Gastrocnemius medialis (tissue), 4 donors: ENCODE results near the gene TMPRSS12. TPM values are rescaled to one million over a fixed set of nuclear protein-coding genes. Genes with fewer than 3 reads are reported as not detected.
"Not testable (repeated sequence)": the region's sequence is repeated elsewhere in the genome, so short reads cannot be mapped to it uniquely, and the experiment has no call there.

Experiments
- ATAC-seq, 2 donors: fragments of 150-250 bp; one replicate each; pipeline ENCODE4 v1.9.1; 2016
- DNase-seq, 2 donors: peaks; one replicate each; pipeline ENCODE4 v3.0.0-alpha.2; 2019
- H3K27ac ChIP-seq, 4 donors: fragments of 200-600 bp; sonication (generic); 1 replicate in 1 of 4; 2 replicates in 3 of 4; pipeline ENCODE4 v1.5.1; 2016 to 2018; ENCODE audit warnings: mild to moderate bottlenecking in 2 of 4, moderate library complexity in 1 of 4
- H3K27me3 ChIP-seq, 3 donors: fragments of 200-600 bp; sonication (generic) in 2 of 3; 1 replicate in 1 of 3; 2 replicates in 2 of 3; pipeline versions ENCODE4 v1.5.1 to v1.6.0; 2016 to 2019; ENCODE audit warnings: mild to moderate bottlenecking in 1 of 3, moderate library complexity in 1 of 3
- H3K36me3 ChIP-seq, 2 donors: fragments of 200-600 bp; sonication (generic) in 1 of 2; one replicate each; pipeline ENCODE4 v1.5.1; 2017 to 2018
- H3K4me1 ChIP-seq, 2 donors: fragments of 200-600 bp; sonication (generic) in 1 of 2; one replicate each; pipeline ENCODE4 v1.5.1; 2016 to 2017; ENCODE audit warnings: mild to moderate bottlenecking in 2 of 2
- H3K4me3 ChIP-seq, 4 donors: fragments of 200-600 bp; sonication (generic) in 3 of 4; 1 replicate in 1 of 4; 2 replicates in 3 of 4; pipeline ENCODE4 v1.5.1; 2016 to 2019; ENCODE audit warnings: mild to moderate bottlenecking in 2 of 4
- H3K9me3 ChIP-seq, 3 donors: fragments of 200-600 bp; sonication (generic) in 2 of 3; 1 replicate in 1 of 3; 2 replicates in 2 of 3; pipeline ENCODE4 v1.5.1; 2016 to 2019
- CTCF ChIP-seq, 5 experiments: fragments of 450-650 bp in 3 of 5; fragments of 200-600 bp in 2 of 5; sonication (generic) in 2 of 5; IDR thresholded peaks in 4 of 5; conservative IDR thresholded peaks in 1 of 5; 1 replicate in 4 of 5; 2 replicates in 1 of 5; pipeline ENCODE4 v1.5.1; 2016 to 2019; ENCODE audit warnings: antibody characterized with exemption in 5 of 5, mild to moderate bottlenecking in 3 of 5, moderate library complexity in 3 of 5
- POLR2A ChIP-seq, 2 donors: fragments of 450-650 bp; IDR thresholded peaks; one replicate each; pipeline ENCODE4 v1.6.1; 2017; ENCODE audit warnings: antibody characterized with exemption in 2 of 2, mild to moderate bottlenecking in 2 of 2, moderate library complexity in 2 of 2
- in situ Hi-C, 4 donors: fragments of 200-750 bp; cut with MboI; loops; one replicate each; pipeline versions ENCODE4 v1.15.0 to v1.8.0; 2017; ENCODE audit warnings: low sequenced_read_pairs in 4 of 4
- intact Hi-C: fragments of 100-400 bp; cut with DNase I; formaldehyde crosslinking; loops from one replicate; pipeline ENCODE4 v1.15.1; 2023; ENCODE audit warnings: low total_unique reads
- total RNA-seq, 4 donors: library from RNA; depleted of rRNA; stranded (reverse); fragments of >200 nt; gene quantifications; one replicate each; pipeline versions ENCODE4 v1.1.0 to v1.2.3, GENCODE V29; 2016

Gene TMPRSS12
- total RNA-seq, 4 donors from 2014 or later: not detected

GRCh38 chr12:50927766-50928224 is 85.1 kb downstream of the TMPRSS12 start:
- Histone ChIP-seq H3K9me3 (no peaks in the 10 kb centered on the region), H3K36me3 (peaks cover 0 to 16% of the 10 kb centered on the region in 2 donors), H3K4me1 (peaks cover 54 to 65% of the 10 kb centered on the region in 2 donors), H3K4me3 (peak overlapping the region; percentile 64 to 89 (median 79)), H3K27me3 (no peaks in the 10 kb centered on the region), H3K27ac (peak overlapping the region; percentile 83 to 91 (median 87))
- peak; percentile 58 to 78 for DNase-seq
- TF ChIP-seq CTCF (IDR thresholded peaks at IDR 0.05 in 4 of 5, conservative IDR thresholded peaks at IDR 0.05 in 1 of 5) (no peak), POLR2A (IDR thresholded peaks at IDR 0.05) (peak; percentile 61 to 79)
- intact Hi-C loops (loop anchor here (5.0 kb wide), 1 partner anchor 290 kb away; the partner anchor contains the start of gene POU6F1), in situ Hi-C loops (loop anchor here in 2 of 4 donors (5.0 to 10.0 kb wide), 2 partner anchors 55 to 97 kb away; partner anchors contain the start of gene SLC11A2 (in 1 of the 2))
- no peak for ATAC-seq

- H3K4me1 ChIP-seq: peaks cover 54 to 64% of the 10 kb centered on the region in 2 donors
- TF ChIP-seq CTCF (IDR thresholded peaks at IDR 0.05 in 4 of 5, conservative IDR thresholded peaks at IDR 0.05 in 1 of 5): no peak
- no peak for TF ChIP-seq POLR2A (IDR thresholded peaks at IDR 0.05)
- H3K4me3 ChIP-seq: peak overlapping the region; percentile 64 to 89 (median 79)
- H3K27me3 ChIP-seq: no peaks in the 10 kb centered on the region
- DNase-seq: no peak
- in situ Hi-C loops: loop anchor here in 2 of 4 donors (5.0 to 10.0 kb wide), 2 partner anchors 54 to 96 kb away; partner anchors contain the start of gene SLC11A2 (in 1 of the 2)
- intact Hi-C loops: loop anchor here (5.0 kb wide), 1 partner anchor 289 kb away; the partner anchor contains the start of gene POU6F1
- ATAC-seq: no peak
- H3K36me3 ChIP-seq: peaks cover 0 to 16% of the 10 kb centered on the region in 2 donors
- no peaks in the 10 kb centered on the region for H3K9me3 ChIP-seq
- H3K27ac ChIP-seq: peak overlapping the region; percentile 83 to 91 (median 87)
These were observed 85.7 kb downstream of the TMPRSS12 start for GRCh38 chr12:50928392-50928791.

GRCh38 chr12:50929831-50930230 is 87.1 kb downstream of the TMPRSS12 start:
- Histone ChIP-seq H3K27ac (peak overlapping the region; percentile 83 to 91 (median 87)), H3K36me3 (peaks cover 0 to 16% of the 10 kb centered on the region in 2 donors), H3K9me3 (no peaks in the 10 kb centered on the region), H3K4me3 (no peak overlapping the region), H3K4me1 (peaks cover 62 to 66% of the 10 kb centered on the region in 2 donors), H3K27me3 (no peaks in the 10 kb centered on the region)
- no peak for TF ChIP-seq CTCF (IDR thresholded peaks at IDR 0.05 in 4 of 5, conservative IDR thresholded peaks at IDR 0.05 in 1 of 5)
- TF ChIP-seq POLR2A (IDR thresholded peaks at IDR 0.05): no peak
- ATAC-seq (no peak), DNase-seq (no peak)
- in situ Hi-C loops (loop anchor here in 2 of 4 donors (5.0 to 10.0 kb wide), 2 partner anchors 52 to 95 kb away; partner anchors contain the start of gene SLC11A2 (in 1 of the 2)), intact Hi-C loops (loop anchor here (5.0 kb wide), 1 partner anchor 287 kb away; the partner anchor contains the start of gene POU6F1)

- Histone ChIP-seq H3K27ac (peak overlapping the region; percentile 83 to 91 (median 87)), H3K4me1 (peaks cover 68 to 71% of the 10 kb centered on the region in 2 donors), H3K36me3 (peaks cover 0 to 16% of the 10 kb centered on the region in 2 donors)
- intact Hi-C loops, H3K4me3 ChIP-seq, in situ Hi-C loops, H3K9me3 ChIP-seq, H3K27me3 ChIP-seq: not testable (repeated sequence)
- TF ChIP-seq POLR2A (IDR thresholded peaks at IDR 0.05): peak in 1 of 2 donors; percentile 40
- peak; percentile 3 to 6 for ATAC-seq
- peak; percentile 41 to 77 for DNase-seq
These were observed 87.8 kb downstream of the TMPRSS12 start for GRCh38 chr12:50930477-50930876.

DNA sequence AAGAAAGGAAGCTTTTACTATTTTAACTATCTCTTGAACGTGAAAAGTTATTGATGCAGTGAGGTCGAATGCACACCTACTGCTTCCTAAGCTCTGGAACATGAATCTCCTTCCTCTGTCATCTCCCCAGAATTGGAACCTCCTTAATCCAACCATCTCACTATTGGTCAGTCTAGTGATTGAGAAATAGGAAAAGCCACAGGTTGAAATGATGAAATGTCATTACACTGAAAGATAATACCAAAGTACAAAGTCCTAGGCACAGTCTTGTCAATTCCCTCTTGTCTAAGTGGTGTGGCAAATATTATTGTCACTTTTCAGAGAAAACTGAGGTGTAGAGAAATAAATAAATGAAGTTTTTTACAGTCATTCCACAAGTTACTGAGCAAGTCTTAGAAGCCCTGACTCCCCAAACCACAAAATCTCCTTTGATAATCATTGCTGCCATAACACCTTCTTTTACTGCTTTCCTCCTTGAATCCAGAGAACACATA is 90.1 kb downstream of the TMPRSS12 start:
- ATAC-seq (peak; percentile 81 to 87), DNase-seq (no peak)
- H3K4me3 ChIP-seq: no peak overlapping the region
- TF ChIP-seq POLR2A (IDR thresholded peaks at IDR 0.05) (peak; percentile 39 to 69), CTCF (IDR thresholded peaks at IDR 0.05 in 4 of 5, conservative IDR thresholded peaks at IDR 0.05 in 1 of 5) (no peak)
- peaks cover 0 to 16% of the 10 kb centered on the region in 2 donors for H3K36me3 ChIP-seq
- H3K4me1 ChIP-seq: peaks cover 67 to 71% of the 10 kb centered on the region in 2 donors
- H3K9me3 ChIP-seq: no peaks in the 10 kb centered on the region
- peak overlapping the region; percentile 83 to 91 (median 87) for H3K27ac ChIP-seq
- intact Hi-C loops (loop anchor here (2.0 kb wide), 1 partner anchor 52 kb away; no protein-coding TSS in a partner anchor), in situ Hi-C loops (no loop called here)
- no peaks in the 10 kb centered on the region for H3K27me3 ChIP-seq
